GM19099 (cell line): Measurements from ENCODE around the gene SETBP1.

ENCODE experiments used
- POLR2A ChIP-seq: IDR thresholded peaks from 3 replicates; pipeline ENCODE4 v1.6.1; 2011; ENCODE audit warnings: low read depth; ENCODE audit not compliant: insufficient read length; ENCODE audit errors: extremely low read depth

Gene SETBP1

GRCh38 chr18:44730803-44731529, 50.3 kb downstream of the SETBP1 start:
- TF ChIP-seq POLR2A = no peak

- no peak for TF ChIP-seq POLR2A
Observed at GRCh38 chr18:44731530-44732237, 51.0 kb downstream of the SETBP1 start.

GRCh38 chr18:44732238-44732563, 51.5 kb downstream of the SETBP1 start:
- TF ChIP-seq POLR2A = no peak

GRCh38 chr18:44732599-44732998, 51.9 kb downstream of the SETBP1 start:
- no peak for TF ChIP-seq POLR2A

GRCh38 chr18:44733069-44733753, 52.5 kb downstream of the SETBP1 start:
- no peak for TF ChIP-seq POLR2A

- TF ChIP-seq POLR2A = no peak
Observed at GRCh38 chr18:44733754-44734465, 53.2 kb downstream of the SETBP1 start.

- TF ChIP-seq POLR2A = no peak
Observed at GRCh38 chr18:44735096-44735495, 54.4 kb downstream of the SETBP1 start.

GRCh38 chr18:44736664-44737380, 56.1 kb downstream of the SETBP1 start:
- no peak for TF ChIP-seq POLR2A

GRCh38 chr18:44737623-44738022, 56.9 kb downstream of the SETBP1 start:
- no peak for TF ChIP-seq POLR2A

GRCh38 chr18:44740000-44740399, 59.3 kb downstream of the SETBP1 start:
- no peak for TF ChIP-seq POLR2A

- TF ChIP-seq POLR2A = no peak
Observed at GRCh38 chr18:44741085-44741484, 60.4 kb downstream of the SETBP1 start.

GRCh38 chr18:44741511-44741910, 60.8 kb downstream of the SETBP1 start:
- no peak for TF ChIP-seq POLR2A

- no peak for TF ChIP-seq POLR2A
Observed at GRCh38 chr18:44742126-44742525, 61.4 kb downstream of the SETBP1 start.

GRCh38 chr18:44742718-44743311, 62.1 kb downstream of the SETBP1 start:
- no peak for TF ChIP-seq POLR2A
